Measurements from ENCODE around the gene RASEF. TPM values are rescaled to one million over a fixed set of nuclear protein-coding genes. Genes with fewer than 3 reads are reported as not detected.
A peak's percentile ranks its signal among the peaks of the same experiment; 100 is the strongest.

RASEF gene
- total and polyA plus RNA-seq, 2 donors (not counting 3 experiments of a cell fraction or from before 2014, with no cell fraction given) = 0.11 TPM; not detected in 1

DNA sequence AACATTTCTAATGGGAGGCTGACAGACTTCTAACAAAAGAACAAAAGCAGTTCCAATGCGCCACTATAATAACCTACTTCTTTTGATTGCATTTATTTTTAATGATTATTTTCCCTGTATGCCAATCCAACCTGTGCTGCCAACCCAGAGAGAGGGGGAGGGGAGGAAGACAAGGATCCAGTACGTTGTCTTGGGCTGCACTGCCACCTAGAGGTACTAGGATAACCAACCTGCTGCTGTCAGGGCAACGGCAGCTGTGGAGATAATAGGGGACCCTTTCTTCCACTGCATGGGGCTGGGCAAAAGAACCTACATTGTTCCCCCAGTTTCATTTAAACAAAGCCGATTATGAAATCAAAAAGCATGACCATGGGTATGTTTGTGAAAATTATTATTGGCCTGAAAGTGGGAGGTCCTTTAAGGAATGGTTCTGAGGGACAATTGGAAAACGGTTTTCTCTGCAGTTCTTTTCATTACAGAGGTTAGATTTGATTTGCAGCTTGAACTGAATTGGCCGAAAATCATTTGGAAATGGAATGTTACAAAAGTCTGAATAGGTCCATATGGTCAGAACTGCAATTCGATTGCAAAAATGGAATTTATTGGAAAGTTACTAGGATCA, 101.3 kb downstream of the RASEF start:
- peaks cover 0 to 4% of the 10 kb centered on the region in 2 experiments for H3K27me3 ChIP-seq (ENCODE audit: control insufficient read depth in 2 of 2, insufficient read depth in 2 of 2, low read length in 2 of 2)
- no peak overlapping the region for H3K4me2 ChIP-seq (ENCODE audit: insufficient read depth, low read length)
- no peaks in the 10 kb centered on the region for H3K79me2 ChIP-seq (ENCODE audit: control insufficient read depth, insufficient read depth, low read length)
- H4K20me1 ChIP-seq (replicated peaks; ENCODE audit: control insufficient read depth, extremely low read depth, insufficient read depth, low read length) = no peaks in the 10 kb centered on the region
- no peaks in the 10 kb centered on the region for H3K4me1 ChIP-seq (ENCODE audit: control insufficient read depth, extremely low read depth, insufficient read depth, low read length)
- no peak overlapping the region for H3K9ac ChIP-seq (replicated peaks; ENCODE audit: extremely low read depth, insufficient read depth, low read length)
- no peaks in the 10 kb centered on the region for H3K9me3 ChIP-seq (replicated peaks; ENCODE audit: control insufficient read depth, insufficient read depth, low read length)
- BruUV-seq (replicated peaks) = no TSS peak
- H3K9me1 ChIP-seq (replicated peaks; ENCODE audit: control insufficient read depth, extremely low read depth, insufficient read depth, low read length) = no peaks in the 10 kb centered on the region
- intact Hi-C loops (cut with micrococcal nuclease) (loop anchor here (1.0 to 10.0 kb wide), 5 partner anchors 354 to 1437 kb away; partner anchors contain the start of gene TLE1), dilution Hi-C loops (cut with MboI; ENCODE audit: extremely low pct_ligation_motif_present, low sequenced_read_pairs) (no loop called here)
- H2AFZ ChIP-seq (ENCODE audit: low read depth, low read length) = no peak overlapping the region
- no peak for TF ChIP-seq GATA2 (IDR thresholded peaks at IDR 0.05; ENCODE audit: insufficient read depth, insufficient read length, low read depth, low read length)
- no peak for TF ChIP-seq POLR2A (IDR thresholded peaks at IDR 0.05; ENCODE audit: low read depth, low read length)
- peak; percentile 75 to 81 for TF ChIP-seq CTCF (IDR thresholded peaks at IDR 0.05; ENCODE audit: extremely low read depth in 1 of 2, insufficient read depth in 1 of 2, low read depth in 1 of 2, low read length in 2 of 2)
- no peak for TF ChIP-seq POLR2AphosphoS5 (IDR thresholded peaks at IDR 0.05; ENCODE audit: insufficient read depth, low read depth, low read length)
- TF ChIP-seq JUN (IDR thresholded peaks at IDR 0.05; ENCODE audit: borderline replicate concordance, insufficient read depth, insufficient read length, low read depth) = no peak
- no peak overlapping the region for H3K4me3 ChIP-seq (replicated peaks in 1 of 3; ENCODE audit: insufficient read depth in 1 of 3, low read depth in 1 of 3, low read length in 3 of 3)
- peak; percentile 86 for FAIRE-seq
- POLR2A ChIA-PET = no interaction called here
- peak; percentile 74 for DNase-seq (ENCODE audit: low read depth, low spot score)
- CTCF ChIA-PET = interaction anchor here (0.6 to 1.2 kb wide), 4 partner anchors 9 to 1650 kb away, joined by 3 to 4 read pairs (median 4); no protein-coding TSS in a partner anchor
- no peaks in the 10 kb centered on the region for H3K36me3 ChIP-seq (ENCODE audit: control insufficient read depth in 2 of 2, extremely low read depth in 1 of 2, insufficient read depth in 2 of 2, low read length in 2 of 2)
- H3K27ac ChIP-seq (ENCODE audit: insufficient read depth, low read depth, low read length) = no peak overlapping the region
